HFF-Myc (cell line): ENCODE results near the gene CA10.

Experiments used
- DNase-seq: peaks from one replicate; pipeline ENCODE4 v3.0.0-alpha.2; 2011; ENCODE audit warnings: low read depth; ENCODE audit errors: extremely low read depth
- H3K4me3 ChIP-seq: replicated peaks from 2 replicates; pipeline ENCODE4 v1.5.1; 2011; ENCODE audit warnings: low read depth, mild to moderate bottlenecking, control low read depth, low read length
- CTCF ChIP-seq: IDR thresholded peaks from 2 replicates; pipeline ENCODE4 v1.5.1; 2012; ENCODE audit warnings: mild to moderate bottlenecking, low read depth, low read length, control low read depth; ENCODE audit errors: missing control alignments

The CA10 gene

GRCh38 chr17:51855806-51856205 is 302.7 kb downstream of the CA10 start:
- TF ChIP-seq CTCF: no peak
- DNase-seq: no peak
- no peak overlapping the region for H3K4me3 ChIP-seq

GRCh38 chr17:51853857-51854256 is 304.7 kb downstream of the CA10 start:
- TF ChIP-seq CTCF: no peak

GRCh38 chr17:51852603-51853002 is 305.9 kb downstream of the CA10 start:
- TF ChIP-seq CTCF: no peak
- no peak for DNase-seq
- no peak overlapping the region for H3K4me3 ChIP-seq

More at GRCh38 chr17:51853857-51854256, 304.7 kb downstream of the CA10 start:
- no peak for DNase-seq
- H3K4me3 ChIP-seq: no peak overlapping the region

GRCh38 chr17:51850201-51850600 is 308.3 kb downstream of the CA10 start:
- TF ChIP-seq CTCF: no peak
- no peak overlapping the region for H3K4me3 ChIP-seq
- no peak for DNase-seq

GRCh38 chr17:51848451-51848850 is 310.1 kb downstream of the CA10 start:
- no peak for TF ChIP-seq CTCF
- no peak overlapping the region for H3K4me3 ChIP-seq
- no peak for DNase-seq

GRCh38 chr17:51846566-51846965 is 311.9 kb downstream of the CA10 start:
- TF ChIP-seq CTCF: no peak
- no peak overlapping the region for H3K4me3 ChIP-seq
- no peak for DNase-seq

GRCh38 chr17:51845776-51846175 is 312.7 kb downstream of the CA10 start:
- no peak for TF ChIP-seq CTCF
- DNase-seq: no peak
- H3K4me3 ChIP-seq: no peak overlapping the region
